Bronchial epithelial cell (primary cell): Measurements from ENCODE around the gene FGF11. TPM values are rescaled to one million over a fixed set of nuclear protein-coding genes. Genes with fewer than 3 reads are reported as not detected.

Source experiments
- DNase-seq: peaks from one replicate; pipeline ENCODE4 v3.0.0-alpha.2; 2010; ENCODE audit warnings: low read depth
- FAIRE-seq: peaks from 2 replicates; lab custom pipeline; 2011; peaks lifted over from hg19 to GRCh38; lab: Jason Lieb, UNC
- H3K27me3 ChIP-seq: 2 replicates; pipeline ENCODE4 v1.5.1; 2011; ENCODE audit warnings: low read length; ENCODE audit not compliant: control insufficient read depth, insufficient read depth
- H3K36me3 ChIP-seq: 2 replicates; pipeline ENCODE4 v1.5.1; 2011; ENCODE audit warnings: low read length; ENCODE audit not compliant: control insufficient read depth, insufficient read depth
- H3K4me3 ChIP-seq: 2 replicates; pipeline ENCODE4 v1.5.1; 2011; ENCODE audit warnings: mild to moderate bottlenecking, low read depth, low read length, control low read depth
- CTCF ChIP-seq: IDR thresholded peaks from 2 replicates; pipeline ENCODE4 v1.5.1; 2011; ENCODE audit warnings: mild to moderate bottlenecking, moderate library complexity, low read length, control low read depth, inconsistent platforms; ENCODE audit not compliant: insufficient read depth, severe bottlenecking
- total RNA-seq: library from RNA; depleted of rRNA; stranded (reverse); fragments of >200 nt; gene quantifications from 2 replicates; pipeline ENCODE4 v1.2.1, GENCODE V29; 2014

The FGF11 gene
- 12.4 and 28.3 TPM in 2 replicates for total RNA-seq

DNA sequence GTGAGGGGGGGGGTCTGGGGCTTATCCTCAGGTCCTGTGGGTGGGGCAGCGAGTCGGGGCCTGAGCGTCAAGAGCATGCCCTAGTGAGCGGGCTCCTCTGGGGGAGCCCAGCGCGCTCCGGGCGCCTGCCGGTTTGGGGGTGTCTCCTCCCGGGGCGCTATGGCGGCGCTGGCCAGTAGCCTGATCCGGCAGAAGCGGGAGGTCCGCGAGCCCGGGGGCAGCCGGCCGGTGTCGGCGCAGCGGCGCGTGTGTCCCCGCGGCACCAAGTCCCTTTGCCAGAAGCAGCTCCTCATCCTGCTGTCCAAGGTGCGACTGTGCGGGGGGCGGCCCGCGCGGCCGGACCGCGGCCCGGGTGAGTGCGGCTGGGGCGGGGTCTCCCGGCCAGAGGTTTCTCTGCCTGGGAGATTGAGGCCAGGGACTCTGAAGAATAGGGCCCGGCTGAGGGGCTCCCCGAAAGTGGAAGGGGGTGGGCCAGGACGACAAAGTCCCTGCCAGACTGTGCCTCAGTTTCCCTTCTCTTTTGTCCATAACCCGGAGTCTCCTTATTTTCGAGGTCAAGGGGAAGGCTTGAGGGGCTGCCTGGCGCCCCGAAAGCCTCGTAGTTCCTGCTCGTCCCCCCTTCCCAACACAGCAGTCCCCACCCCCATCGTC, at the start of gene FGF11:
TSS of gene FGF11 (plus strand) at position 51 of the 651 bp plus-strand sequence. CDS start at position 160, 109 bp downstream.
- Histone ChIP-seq H3K4me3 (peak within 1 kb of the TSS; percentile 57), H3K36me3 (peaks cover 2% of the 10 kb centered on the region), H3K27me3 (no peaks in the 10 kb centered on the region)
- no peak for TF ChIP-seq CTCF
- no peak for DNase-seq
- FAIRE-seq = no peak

DNA sequence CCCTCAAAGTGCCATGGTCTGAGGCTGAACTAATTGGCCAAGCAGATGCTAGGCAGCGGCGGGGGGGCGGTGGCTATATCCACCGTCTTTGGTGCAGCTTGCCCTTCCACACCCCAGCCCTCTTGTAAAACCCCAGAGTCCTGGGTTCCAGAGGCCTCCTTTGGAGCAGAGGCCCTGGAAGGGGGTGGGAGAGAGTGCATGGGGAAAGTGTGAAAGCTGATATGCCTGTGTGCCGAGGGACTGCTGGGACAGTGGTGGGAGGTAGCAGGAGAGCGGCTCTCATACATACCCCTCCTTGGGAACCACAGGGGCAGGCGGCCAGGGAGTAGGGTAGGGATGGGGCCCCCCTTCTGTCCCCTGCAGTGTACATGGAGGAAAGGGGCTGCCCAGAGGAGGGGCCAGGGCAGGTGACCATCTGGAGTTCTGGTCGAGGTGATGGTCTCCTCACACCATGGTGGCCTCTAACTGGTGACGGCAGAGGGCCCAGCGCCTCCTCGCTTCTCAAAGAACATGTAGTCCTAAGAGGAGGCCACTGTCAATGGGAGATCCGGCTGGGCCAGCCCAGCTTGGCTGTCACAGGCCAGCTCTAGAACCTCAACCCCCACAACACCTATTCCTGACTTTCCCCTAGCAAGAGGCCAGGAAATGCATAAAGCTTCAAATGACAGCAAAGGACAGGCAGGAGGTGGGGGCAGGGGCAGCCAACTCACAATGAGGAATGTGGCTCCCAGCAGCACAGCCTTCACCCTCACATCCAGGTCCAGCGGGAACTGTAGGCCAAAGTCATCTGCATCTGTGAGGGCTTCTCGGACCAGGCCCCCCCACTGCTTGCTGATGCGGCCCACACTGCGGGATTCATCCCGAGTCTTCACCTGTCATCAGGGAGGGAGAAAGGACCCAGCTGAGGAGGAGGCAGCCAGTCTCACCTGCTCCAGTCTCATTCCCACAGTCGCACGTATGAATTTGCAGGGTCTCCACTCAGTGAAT, 49.1 kb upstream of the FGF11 start:
- FAIRE-seq = no peak
- H3K27me3 ChIP-seq = no peaks in the 10 kb centered on the region
- no peak for DNase-seq
- H3K4me3 ChIP-seq = no peak overlapping the region
- H3K36me3 ChIP-seq = peaks cover 38% of the 10 kb centered on the region
- no peak for TF ChIP-seq CTCF

- Histone ChIP-seq H3K27me3 (no peaks in the 10 kb centered on the region), H3K36me3 (peaks cover 38% of the 10 kb centered on the region), H3K4me3 (no peak overlapping the region)
- no peak for TF ChIP-seq CTCF
- FAIRE-seq = no peak
- DNase-seq = no peak
Observed at GRCh38 chr17:7391307-7391706, 48.0 kb upstream of the FGF11 start.

DNA sequence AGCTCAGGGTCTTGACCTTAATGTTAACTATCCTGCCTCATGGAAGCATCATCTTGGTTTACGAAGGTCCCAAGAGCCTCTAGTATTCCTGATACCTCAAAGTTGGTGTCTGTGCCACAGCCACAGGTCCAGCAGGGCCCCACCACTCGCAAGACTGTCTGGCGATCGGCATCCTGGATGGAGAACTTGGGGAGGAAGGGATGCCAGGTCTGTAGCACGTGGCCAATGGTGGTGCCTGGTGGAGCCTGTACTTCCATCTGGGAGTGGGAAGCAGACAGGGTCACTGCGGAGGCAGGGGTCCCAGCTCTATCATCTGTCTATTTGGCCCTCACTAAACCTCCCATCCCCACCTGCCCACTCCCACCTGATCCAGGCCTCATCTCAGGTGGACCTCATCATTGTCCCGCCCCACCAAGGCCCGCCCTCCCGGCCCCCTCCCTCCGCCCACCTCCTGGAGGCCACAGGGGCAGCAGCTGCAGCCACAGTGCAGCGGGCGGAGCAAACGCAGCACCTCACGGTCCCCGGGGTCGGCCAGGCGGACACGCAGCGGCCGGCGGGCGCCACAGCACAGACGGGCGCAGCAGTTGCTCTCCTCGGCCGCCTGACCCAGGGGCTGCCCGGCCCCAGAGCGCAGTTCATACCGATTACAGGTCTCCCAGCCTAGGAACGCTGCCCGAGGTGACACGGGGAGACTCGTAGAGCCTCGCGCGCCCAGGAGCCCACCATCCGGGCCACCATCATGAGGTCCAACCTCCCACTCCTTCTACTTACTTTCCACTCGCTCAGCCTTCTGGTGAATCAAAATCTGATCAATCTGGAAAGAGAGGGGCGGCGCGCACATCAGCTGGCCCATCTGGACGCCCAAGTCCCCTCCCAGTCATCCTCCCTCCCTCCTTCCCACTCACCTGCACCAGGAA, 46.4 kb upstream of the FGF11 start:
- FAIRE-seq (no peak), DNase-seq (no peak)
- peak overlapping the region; percentile 82 for H3K4me3 ChIP-seq
- H3K27me3 ChIP-seq = no peaks in the 10 kb centered on the region
- no peak for TF ChIP-seq CTCF
- H3K36me3 ChIP-seq = peaks cover 32% of the 10 kb centered on the region

- Histone ChIP-seq H3K27me3 (no peaks in the 10 kb centered on the region), H3K4me3 (peak overlapping the region; percentile 82), H3K36me3 (peaks cover 26% of the 10 kb centered on the region)
- DNase-seq (peak; percentile 44), FAIRE-seq (no peak)
- no peak for TF ChIP-seq CTCF
Observed at GRCh38 chr17:7393613-7394451, 45.5 kb upstream of the FGF11 start.
